Common myeloid progenitor, CD34-positive (primary cell): ENCODE data around the gene COMMD10.
A peak's percentile ranks its signal among the peaks of the same experiment; 100 is the strongest.

Source experiments
- CTCF ChIA-PET: fragments of 350-600 bp; sonication (Branson Sonifier 250); formaldehyde crosslinking; loops from one replicate; lab custom pipeline; 2021; ENCODE audit warnings: antibody characterized with exemption; lab: Charles Lee
- POLR2A ChIA-PET: fragments of 350-600 bp; sonication (Branson Sonifier 250); formaldehyde crosslinking; loops from one replicate; lab custom pipeline; 2021; ENCODE audit warnings: antibody characterized with exemption; lab: Charles Lee
- DNase-seq, 3 donors: peaks; one replicate each; pipeline versions ENCODE4 v3.0.0 to v3.0.0-alpha.2; 2013
- H3K27ac ChIP-seq, 2 experiments: 1 replicate in 1 of 2; 2 replicates in 1 of 2; pipeline ENCODE4 v1.7.0; 2013; ENCODE audit warnings: inconsistent platforms in 2 of 2, low read length in 2 of 2, mild to moderate bottlenecking in 2 of 2, low read depth in 1 of 2, moderate library complexity in 1 of 2; ENCODE audit not compliant: severe bottlenecking in 2 of 2, insufficient read depth in 1 of 2, poor library complexity in 1 of 2
- H3K27me3 ChIP-seq, 5 experiments: replicated peaks in 2 of 5; 1 replicate in 3 of 5; 2 replicates in 2 of 5; pipeline versions ENCODE4 v1.6.1 to v1.7.0; 2013; ENCODE audit warnings: low read length in 4 of 5, mild to moderate bottlenecking in 2 of 5, moderate library complexity in 2 of 5, inconsistent platforms in 1 of 5; ENCODE audit not compliant: insufficient read depth in 5 of 5, control insufficient read depth in 4 of 5
- H3K36me3 ChIP-seq, 4 experiments: 1 replicate in 2 of 4; 2 replicates in 2 of 4; pipeline versions ENCODE4 v1.6.1 to v1.7.0; 2013; ENCODE audit warnings: low read length in 3 of 4, control low read depth in 1 of 4, mild to moderate bottlenecking in 1 of 4; ENCODE audit not compliant: control insufficient read depth in 4 of 4, insufficient read depth in 4 of 4
- H3K4me1 ChIP-seq, 4 experiments: 1 replicate in 3 of 4; 2 replicates in 1 of 4; pipeline versions ENCODE4 v1.6.1 to v1.7.1; 2013; ENCODE audit warnings: low read length in 3 of 4, mild to moderate bottlenecking in 3 of 4, control low read depth in 1 of 4, inconsistent platforms in 1 of 4, moderate library complexity in 1 of 4; ENCODE audit not compliant: control insufficient read depth in 4 of 4, insufficient read depth in 4 of 4; ENCODE audit errors: control extremely low read depth in 1 of 4
- H3K4me3 ChIP-seq, 7 experiments: 1 replicate in 4 of 7; 2 replicates in 3 of 7; pipeline versions ENCODE4 v1.5.1 to v1.7.0; 2013; ENCODE audit warnings: mild to moderate bottlenecking in 7 of 7, low read length in 6 of 7, moderate library complexity in 6 of 7, inconsistent platforms in 2 of 7, low read depth in 2 of 7, control low read depth in 1 of 7; ENCODE audit not compliant: insufficient read depth in 4 of 7, control insufficient read depth in 1 of 7; ENCODE audit errors: extremely low read depth in 1 of 7
- H3K9me3 ChIP-seq, 5 experiments: 1 replicate in 4 of 5; 2 replicates in 1 of 5; pipeline versions ENCODE4 v1.6.1 to v1.7.1; 2013; ENCODE audit warnings: low read length in 4 of 5, mild to moderate bottlenecking in 2 of 5, inconsistent platforms in 1 of 5, low read depth in 1 of 5, moderate library complexity in 1 of 5; ENCODE audit not compliant: control insufficient read depth in 4 of 5, insufficient read depth in 2 of 5; ENCODE audit errors: control extremely low read depth in 1 of 5
- WGBS: methylation state at CpG from one replicate; pipeline ENCODE4 v1.1.5; 2013; ENCODE audit not compliant: insufficient coverage; 5-methylcytosine and 5-hydroxymethylcytosine counted together

Gene COMMD10

GRCh38 chr5:116229131-116229689, 144.4 kb downstream of the COMMD10 start:
- 60% methylated on average over 2 of the region's 3 CpGs for WGBS
- Histone ChIP-seq H3K9me3 (peaks cover 0 to 9% (median under 1%) of the 10 kb centered on the region in 5 experiments), H3K4me3 (no peak overlapping the region), H3K4me1 (no peaks in the 10 kb centered on the region), H3K27ac (no peak overlapping the region), H3K27me3 (no peaks in the 10 kb centered on the region), H3K36me3 (peaks cover 0 to 4% (median 2%) of the 10 kb centered on the region in 4 experiments)
- POLR2A ChIA-PET = no interaction called here
- no peak for DNase-seq
- CTCF ChIA-PET = no interaction called here

- DNase-seq = no peak
- Histone ChIP-seq H3K27me3 (no peaks in the 10 kb centered on the region), H3K4me3 (no peak overlapping the region), H3K36me3 (peaks cover 0 to 2% (median 0%) of the 10 kb centered on the region in 4 experiments), H3K27ac (no peak overlapping the region), H3K9me3 (peaks cover 0 to 3% (median 0%) of the 10 kb centered on the region in 5 experiments), H3K4me1 (no peaks in the 10 kb centered on the region)
- CTCF ChIA-PET = no interaction called here
- WGBS = no CpG with 5 or more reads among the region's 2 CpGs
- POLR2A ChIA-PET = no interaction called here
These were observed 146.5 kb downstream of the COMMD10 start for GRCh38 chr5:116231288-116231687.

- peaks cover 0 to 3% (median 0%) of the 10 kb centered on the region in 5 experiments for H3K9me3 ChIP-seq
- H3K4me1 ChIP-seq = no peaks in the 10 kb centered on the region
- H3K36me3 ChIP-seq = peaks cover 0 to 4% (median 0%) of the 10 kb centered on the region in 4 experiments
- ChIA-PET POLR2A (interaction anchor here (0.6 kb wide), 1 partner anchor 11 kb away, joined by 3 read pairs; no protein-coding TSS in a partner anchor), CTCF (no interaction called here)
- WGBS = 100% methylated on average over 2 of the region's 7 CpGs
- no peaks in the 10 kb centered on the region for H3K27me3 ChIP-seq
- no peak overlapping the region for H3K27ac ChIP-seq
- H3K4me3 ChIP-seq = no peak overlapping the region
- DNase-seq = no peak
These were observed 149.9 kb downstream of the COMMD10 start for GRCh38 chr5:116234681-116235080.

- peaks cover 0 to 4% (median 0%) of the 10 kb centered on the region in 4 experiments for H3K36me3 ChIP-seq
- H3K9me3 ChIP-seq = peaks cover 0 to 3% (median 0%) of the 10 kb centered on the region in 5 experiments
- no peaks in the 10 kb centered on the region for H3K4me1 ChIP-seq
- H3K27me3 ChIP-seq = no peaks in the 10 kb centered on the region
- H3K4me3 ChIP-seq = no peak overlapping the region
- WGBS = no CpG with 5 or more reads among the region's 3 CpGs
- POLR2A ChIA-PET = no interaction called here
- CTCF ChIA-PET = interaction anchor here (1.7 kb wide), 1 partner anchor 13 kb away, joined by 3 read pairs; no protein-coding TSS in a partner anchor
- no peak overlapping the region for H3K27ac ChIP-seq
- DNase-seq = peak in 2 of 3 donors; percentile 1
These were observed 153.2 kb downstream of the COMMD10 start for GRCh38 chr5:116237917-116238500.

GRCh38 chr5:116242343-116242742, 157.5 kb downstream of the COMMD10 start:
- DNase-seq = no peak
- Histone ChIP-seq H3K36me3 (peaks cover 0 to 2% (median 0%) of the 10 kb centered on the region in 4 experiments), H3K4me1 (no peaks in the 10 kb centered on the region), H3K27ac (no peak overlapping the region), H3K4me3 (no peak overlapping the region), H3K9me3 (peaks cover 0 to 10% (median 2%) of the 10 kb centered on the region in 5 experiments), H3K27me3 (no peaks in the 10 kb centered on the region)
- no CpG with 5 or more reads among the region's 1 CpG for WGBS
- ChIA-PET POLR2A (no interaction called here), CTCF (no interaction called here)

GRCh38 chr5:116248432-116248831, 163.6 kb downstream of the COMMD10 start:
- Histone ChIP-seq H3K27ac (no peak overlapping the region), H3K4me3 (no peak overlapping the region), H3K27me3 (no peaks in the 10 kb centered on the region), H3K36me3 (peaks cover 0 to 5% (median 0%) of the 10 kb centered on the region in 4 experiments), H3K9me3 (peaks cover 0 to 12% (median 6%) of the 10 kb centered on the region in 5 experiments), H3K4me1 (no peaks in the 10 kb centered on the region)
- ChIA-PET CTCF (no interaction called here), POLR2A (no interaction called here)
- 100% methylated on average over 2 of the region's 3 CpGs for WGBS
- DNase-seq = no peak

GRCh38 chr5:116249648-116250047, 164.8 kb downstream of the COMMD10 start:
- H3K4me1 ChIP-seq = no peaks in the 10 kb centered on the region
- H3K9me3 ChIP-seq = peaks cover 0 to 12% (median 6%) of the 10 kb centered on the region in 5 experiments
- ChIA-PET CTCF (no interaction called here), POLR2A (no interaction called here)
- no peak overlapping the region for H3K27ac ChIP-seq
- no peak overlapping the region for H3K4me3 ChIP-seq
- no peaks in the 10 kb centered on the region for H3K27me3 ChIP-seq
- peaks cover 0 to 5% (median 0%) of the 10 kb centered on the region in 4 experiments for H3K36me3 ChIP-seq
- DNase-seq = no peak
